HG02798 (cell line): Measurements from ENCODE around the gene TADA1.
A peak's percentile ranks its signal among the peaks of the same experiment; 100 is the strongest.

ENCODE experiments used
- ATAC-seq: cut with Tn5 transposase; IDR thresholded peaks from one replicate; pipeline ENCODE4 v1.9.1; 2021; ENCODE audit warnings: mild to moderate bottlenecking; ENCODE audit not compliant: unreplicated experiment, poor library complexity

Gene TADA1, protein sequence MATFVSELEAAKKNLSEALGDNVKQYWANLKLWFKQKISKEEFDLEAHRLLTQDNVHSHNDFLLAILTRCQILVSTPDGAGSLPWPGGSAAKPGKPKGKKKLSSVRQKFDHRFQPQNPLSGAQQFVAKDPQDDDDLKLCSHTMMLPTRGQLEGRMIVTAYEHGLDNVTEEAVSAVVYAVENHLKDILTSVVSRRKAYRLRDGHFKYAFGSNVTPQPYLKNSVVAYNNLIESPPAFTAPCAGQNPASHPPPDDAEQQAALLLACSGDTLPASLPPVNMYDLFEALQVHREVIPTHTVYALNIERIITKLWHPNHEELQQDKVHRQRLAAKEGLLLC

GRCh38 chr1:166875734-166876539 is at the start of gene TADA1:
TSS of gene TADA1 (minus strand) at chr1:166876264. CDS start at chr1:166876233, 31 bp downstream.
- peak; percentile 94 for ATAC-seq

DNA sequence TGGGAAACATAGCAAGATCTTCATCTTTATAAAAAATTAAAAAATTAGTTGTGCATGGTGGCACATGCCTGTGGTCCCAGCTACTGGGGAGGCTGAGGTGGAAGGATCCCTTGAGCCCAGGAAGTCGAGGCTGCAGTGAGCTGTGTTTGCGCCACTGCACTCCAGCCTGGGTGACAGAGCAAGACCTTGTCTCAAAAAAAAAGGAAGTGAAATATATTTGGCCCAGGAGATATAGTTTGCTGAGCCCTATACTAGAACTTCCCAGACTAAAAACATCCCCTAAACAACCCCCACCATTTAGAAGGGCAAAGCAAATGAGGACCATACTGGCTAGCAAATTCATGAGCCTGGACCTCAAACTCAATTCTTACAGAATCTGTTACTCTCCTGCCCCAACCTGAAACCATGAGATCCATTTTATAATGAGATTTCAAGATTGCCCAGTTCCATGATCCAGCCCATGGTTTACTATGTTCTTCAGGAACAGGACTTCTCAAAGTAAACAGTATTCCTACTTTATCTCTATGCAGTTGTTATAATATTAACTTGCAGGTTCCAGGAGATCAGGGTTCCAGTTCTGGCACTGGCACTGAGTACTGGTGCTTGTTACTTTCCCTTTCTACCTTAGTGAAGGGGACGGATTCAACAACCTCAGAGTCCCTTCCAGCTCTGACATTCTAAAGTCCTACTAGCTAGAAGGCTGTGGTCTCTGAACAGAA is 48.9 kb upstream of the TADA1 start:
- ATAC-seq = peak; percentile 57

- no peak for ATAC-seq
Observed at GRCh38 chr1:166920561-166921475, 44.8 kb upstream of the TADA1 start.

GRCh38 chr1:166918956-166919316 is 42.9 kb upstream of the TADA1 start:
- no peak for ATAC-seq

DNA sequence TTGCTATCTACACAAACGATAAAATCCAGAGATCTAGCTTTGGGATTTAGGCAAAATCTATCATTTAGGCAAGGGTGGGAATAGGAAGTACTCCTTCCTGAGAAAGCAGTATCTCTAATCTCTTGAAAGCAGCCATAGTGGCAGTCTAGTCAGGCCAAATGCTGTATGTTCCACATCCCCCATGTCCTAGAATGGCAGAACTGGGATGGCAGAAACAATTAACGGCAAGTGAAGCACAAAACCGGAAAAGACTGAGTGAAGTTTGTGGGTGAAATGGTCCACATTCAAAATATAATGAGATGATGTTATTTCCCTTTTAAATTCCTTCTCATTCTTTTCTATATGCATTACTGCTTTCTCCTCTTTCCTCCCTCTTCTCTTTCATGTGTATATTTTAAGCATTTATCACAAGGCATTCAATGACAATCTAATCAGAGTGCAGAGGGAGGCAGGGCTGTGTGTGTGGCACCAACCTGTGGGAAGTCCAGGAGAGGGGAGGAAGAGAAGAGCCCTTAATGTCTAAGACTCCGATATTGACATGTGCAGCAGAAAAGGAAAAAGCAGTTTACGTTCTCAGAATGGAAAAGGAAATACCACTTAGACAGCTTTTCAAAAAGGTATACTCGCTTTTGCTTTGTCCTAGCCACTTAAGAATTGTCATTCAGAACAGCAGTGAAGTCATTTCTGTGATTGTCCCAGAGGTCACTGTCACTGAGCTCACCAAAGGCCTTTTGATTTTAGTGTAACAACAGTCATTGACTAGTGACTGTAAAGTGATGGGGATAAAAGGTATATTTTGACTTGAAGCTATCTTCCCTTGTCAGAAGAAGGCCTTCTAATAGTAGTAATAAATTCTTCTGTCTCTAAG is 42.3 kb upstream of the TADA1 start:
- ATAC-seq = no peak

GRCh38 chr1:166915941-166916340 is 39.9 kb upstream of the TADA1 start:
- no peak for ATAC-seq

DNA sequence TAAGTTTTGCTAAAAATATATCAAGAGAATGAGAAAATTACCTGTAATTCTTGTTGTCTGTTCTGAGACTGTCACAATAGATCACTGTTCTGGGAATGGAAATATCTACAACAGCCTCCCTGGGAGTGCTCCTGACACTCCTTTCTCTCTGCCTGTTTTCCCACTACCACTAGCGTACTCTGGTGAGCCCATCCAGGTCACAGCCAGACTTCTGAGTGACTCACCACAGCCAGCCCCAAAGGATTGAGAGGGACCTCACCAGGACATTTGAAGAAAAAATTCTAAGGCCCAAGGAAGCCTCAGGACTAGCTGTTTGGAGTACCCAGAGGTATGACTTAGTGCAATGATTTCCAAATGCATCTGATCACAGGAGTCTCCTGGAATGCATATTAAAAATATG is 39.0 kb upstream of the TADA1 start:
- no peak for ATAC-seq

DNA sequence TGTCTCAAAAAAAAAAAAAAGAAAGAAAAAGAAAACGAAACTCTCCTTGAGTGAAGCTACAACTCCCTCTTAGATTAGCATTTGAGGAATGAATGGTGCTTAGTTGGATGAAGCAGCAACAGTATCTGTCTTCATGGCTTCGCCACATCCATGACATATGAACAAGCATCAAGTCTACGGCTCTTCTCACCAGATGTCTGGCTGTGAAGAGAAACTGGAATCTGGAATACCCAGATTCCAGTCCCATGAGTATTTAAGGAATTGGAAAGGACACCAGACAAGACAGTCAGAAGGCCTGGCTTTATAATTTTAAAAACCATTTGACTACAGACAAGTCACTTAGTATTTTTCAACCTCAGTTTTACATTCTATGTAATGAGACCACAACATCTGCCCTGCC is 38.0 kb upstream of the TADA1 start:
- no peak for ATAC-seq

GRCh38 chr1:166911624-166912023 is 35.6 kb upstream of the TADA1 start:
- ATAC-seq = no peak

- peak; percentile 97 for ATAC-seq
Observed at GRCh38 chr1:166910396-166910994, 34.4 kb upstream of the TADA1 start.

DNA sequence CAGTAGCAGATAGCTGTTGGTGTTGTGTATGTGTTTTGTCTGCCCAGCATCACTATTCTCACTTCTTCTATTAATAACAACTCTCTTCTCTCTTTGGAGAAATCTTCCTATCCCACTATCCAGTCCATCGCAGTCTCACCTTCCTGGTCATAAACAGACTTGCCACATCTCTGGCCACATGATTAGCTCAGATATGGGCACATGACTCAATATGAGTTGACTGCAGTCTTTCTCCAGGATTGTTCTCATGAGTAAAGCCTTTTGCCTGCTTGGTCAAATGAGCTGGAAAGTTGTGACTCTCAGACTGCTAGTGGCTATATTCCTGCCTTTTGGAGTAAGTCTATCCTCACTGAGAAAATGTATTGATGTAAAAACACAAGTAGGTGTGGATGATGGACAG is 32.9 kb upstream of the TADA1 start:
- no peak for ATAC-seq

GRCh38 chr1:166907763-166908162 is 31.7 kb upstream of the TADA1 start:
- peak; percentile 41 for ATAC-seq

DNA sequence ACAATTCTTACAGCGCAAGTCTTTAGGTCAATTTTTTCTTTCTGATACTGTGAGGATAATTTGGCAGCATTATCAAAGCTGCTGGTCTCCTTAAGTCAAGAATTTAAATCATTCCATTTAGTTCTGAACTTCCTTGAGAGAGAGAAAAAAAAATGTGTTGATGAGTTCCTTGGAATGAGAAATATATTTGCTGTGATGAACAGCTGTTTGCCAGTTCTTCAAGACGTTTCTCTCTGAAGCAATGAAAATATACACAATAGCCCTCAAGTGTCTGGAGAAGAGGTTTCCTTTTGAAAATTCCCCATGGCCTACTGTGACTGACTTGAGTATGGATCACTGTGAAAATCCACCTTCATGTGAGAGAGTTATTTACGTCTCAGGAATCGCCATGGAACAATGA is 31.0 kb upstream of the TADA1 start:
- no peak for ATAC-seq

- no peak for ATAC-seq
Observed at GRCh38 chr1:166906647-166907046, 30.6 kb upstream of the TADA1 start.

GRCh38 chr1:166905900-166906299 is 29.8 kb upstream of the TADA1 start:
- no peak for ATAC-seq

DNA sequence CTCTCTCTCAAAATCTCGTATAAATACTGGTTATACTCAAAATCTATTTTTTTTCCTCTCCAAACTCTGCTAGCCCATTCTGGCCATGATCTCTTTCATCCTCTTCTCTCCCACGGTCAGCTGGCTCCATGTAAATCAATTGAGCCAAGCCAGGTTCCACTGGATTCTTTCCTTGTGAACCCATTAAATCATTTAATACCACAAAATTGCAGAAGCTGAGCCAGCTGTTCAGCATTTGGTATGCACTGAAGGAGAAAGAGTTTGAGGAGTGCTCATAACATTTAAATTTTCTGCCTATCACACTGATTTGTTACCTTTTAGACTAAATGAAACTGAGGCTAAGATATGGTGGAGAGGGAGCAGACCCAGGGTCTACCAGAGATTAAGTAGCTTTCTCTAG is 29.1 kb upstream of the TADA1 start:
- ATAC-seq = no peak

GRCh38 chr1:166903232-166903631 is 27.2 kb upstream of the TADA1 start:
- ATAC-seq = no peak

GRCh38 chr1:166902279-166902678 is 26.2 kb upstream of the TADA1 start:
- no peak for ATAC-seq

DNA sequence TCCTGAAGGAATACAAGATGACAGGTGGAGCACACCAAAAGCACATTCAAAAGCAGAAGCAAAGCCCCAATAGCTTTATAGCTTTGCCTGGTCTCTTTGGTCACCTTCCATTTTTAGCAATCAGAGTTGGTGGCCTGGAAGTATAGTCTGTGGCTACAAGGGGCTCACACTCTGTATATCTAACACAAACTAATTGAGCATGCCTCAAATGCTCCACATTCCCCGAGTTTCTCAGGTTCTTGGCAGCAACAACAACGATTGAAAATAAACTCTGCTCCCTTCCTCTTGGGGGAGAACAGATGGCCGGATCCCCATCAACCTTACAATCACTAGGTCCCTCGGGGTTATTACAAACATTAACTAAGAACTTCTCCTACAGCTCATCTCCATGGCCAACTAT is 24.9 kb upstream of the TADA1 start:
- no peak for ATAC-seq
